ENCODE results near the gene OAS1. TPM values are rescaled to one million over a fixed set of nuclear protein-coding genes. Genes with fewer than 3 reads are reported as not detected.
A peak's percentile ranks its signal among the peaks of the same experiment; 100 is the strongest.

Gene OAS1
- total RNA-seq, 1 donor from 2014 or later: 19.1 TPM

- Mint-ChIP-seq H3K4me1 (ENCODE audit: unreplicated experiment) (no peaks in the 10 kb centered on the region), H3K9me3 (peaks cover 6% of the 10 kb centered on the region), H3K27ac (no peak overlapping the region), H3K27me3 (peaks cover 50% of the 10 kb centered on the region), H3K4me3 (no peak overlapping the region), H3K36me3 (no peaks in the 10 kb centered on the region)
- TF ChIP-seq CTCF (conservative IDR thresholded peaks at IDR 0.05): no peak
- DNase-seq (ENCODE audit: extremely low spot score, unreplicated experiment): no peak
Observed at GRCh38 chr12:112885236-112885635, 21.5 kb upstream of the OAS1 start.

DNA sequence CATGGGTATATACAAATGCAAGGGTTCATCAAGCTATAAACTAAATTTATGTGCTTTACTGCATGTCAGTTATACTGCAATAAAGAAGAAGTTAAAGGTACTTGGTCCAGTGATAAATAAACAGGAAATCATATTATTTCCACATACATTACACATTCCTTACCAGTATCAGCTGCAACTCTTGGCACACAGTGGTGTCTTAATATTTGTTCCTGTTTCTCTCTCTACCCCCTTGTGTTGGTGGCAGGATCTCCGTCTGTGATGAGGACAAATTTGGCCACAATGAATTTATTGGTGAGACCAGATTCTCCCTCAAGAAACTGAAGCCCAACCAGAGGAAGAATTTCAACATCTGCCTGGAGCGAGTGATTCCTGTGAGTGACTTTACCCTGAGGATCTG is 19.2 kb upstream of the OAS1 start:
- DNase-seq (ENCODE audit: extremely low spot score, unreplicated experiment): no peak
- H3K36me3 Mint-ChIP-seq: no peaks in the 10 kb centered on the region
- TF ChIP-seq CTCF (conservative IDR thresholded peaks at IDR 0.05): no peak
- no peak overlapping the region for H3K27ac Mint-ChIP-seq
- H3K27me3 Mint-ChIP-seq: peaks cover 36% of the 10 kb centered on the region
- peaks cover 6% of the 10 kb centered on the region for H3K9me3 Mint-ChIP-seq
- no peak overlapping the region for H3K4me3 Mint-ChIP-seq
- H3K4me1 Mint-ChIP-seq (ENCODE audit: unreplicated experiment): no peaks in the 10 kb centered on the region

DNA sequence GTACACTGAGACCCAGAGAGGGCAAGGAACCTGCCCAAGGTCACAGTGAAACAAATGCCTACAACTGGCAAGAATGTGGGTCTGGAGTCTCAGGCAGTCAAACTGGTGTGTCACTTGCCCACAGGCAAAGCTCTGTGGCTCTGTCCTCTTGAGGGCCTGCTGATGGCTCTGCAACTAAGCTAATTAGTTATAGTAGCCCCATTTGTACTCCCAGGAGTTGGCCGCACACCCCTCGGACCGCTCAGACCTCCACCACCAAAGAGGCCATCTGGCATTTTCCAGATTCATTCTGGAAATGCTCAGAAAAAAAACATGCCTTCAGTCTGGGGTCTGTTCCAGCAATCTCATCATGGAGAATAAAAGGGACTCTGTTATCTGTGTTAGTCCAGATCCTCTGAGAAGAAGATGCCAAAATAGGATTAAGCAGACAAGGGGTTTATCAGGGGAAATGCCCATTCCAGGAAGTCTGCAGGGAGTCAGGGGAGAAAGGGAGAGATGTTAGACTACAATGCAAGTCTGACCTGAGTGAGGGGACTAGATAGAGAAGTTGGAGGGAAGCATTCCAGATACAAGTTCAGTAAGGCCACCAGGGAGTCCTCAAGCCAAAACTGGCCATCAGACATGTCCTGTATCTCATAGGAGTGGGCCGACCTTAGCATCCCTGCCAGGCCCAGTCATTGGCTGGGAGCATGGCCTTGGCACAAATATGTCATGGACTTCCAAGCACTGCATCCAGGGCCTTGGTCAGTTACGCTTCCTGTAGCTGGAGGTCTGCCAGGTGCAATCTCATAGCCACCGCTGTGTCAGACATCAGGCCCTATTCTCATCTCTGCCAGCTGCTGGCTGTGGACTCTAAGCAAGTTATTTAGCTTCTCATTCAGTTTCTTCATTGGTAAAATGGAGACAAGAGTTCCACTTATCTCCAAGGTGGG is 15.4 kb upstream of the OAS1 start:
- no peak for TF ChIP-seq CTCF (conservative IDR thresholded peaks at IDR 0.05)
- peaks cover 24% of the 10 kb centered on the region for H3K27me3 Mint-ChIP-seq
- no peak overlapping the region for H3K4me3 Mint-ChIP-seq
- H3K4me1 Mint-ChIP-seq (ENCODE audit: unreplicated experiment): no peaks in the 10 kb centered on the region
- no peak overlapping the region for H3K27ac Mint-ChIP-seq
- H3K36me3 Mint-ChIP-seq: no peaks in the 10 kb centered on the region
- peak; percentile 55 for DNase-seq (ENCODE audit: extremely low spot score, unreplicated experiment)
- no peaks in the 10 kb centered on the region for H3K9me3 Mint-ChIP-seq

- Mint-ChIP-seq H3K27me3 (peaks cover 37% of the 10 kb centered on the region), H3K9me3 (no peaks in the 10 kb centered on the region), H3K27ac (no peak overlapping the region), H3K4me1 (ENCODE audit: unreplicated experiment) (no peaks in the 10 kb centered on the region), H3K4me3 (no peak overlapping the region), H3K36me3 (no peaks in the 10 kb centered on the region)
- peak; percentile 11 for DNase-seq (ENCODE audit: extremely low spot score, unreplicated experiment)
- no peak for TF ChIP-seq CTCF (conservative IDR thresholded peaks at IDR 0.05)
Observed at GRCh38 chr12:112892856-112893255, 13.9 kb upstream of the OAS1 start.

DNA sequence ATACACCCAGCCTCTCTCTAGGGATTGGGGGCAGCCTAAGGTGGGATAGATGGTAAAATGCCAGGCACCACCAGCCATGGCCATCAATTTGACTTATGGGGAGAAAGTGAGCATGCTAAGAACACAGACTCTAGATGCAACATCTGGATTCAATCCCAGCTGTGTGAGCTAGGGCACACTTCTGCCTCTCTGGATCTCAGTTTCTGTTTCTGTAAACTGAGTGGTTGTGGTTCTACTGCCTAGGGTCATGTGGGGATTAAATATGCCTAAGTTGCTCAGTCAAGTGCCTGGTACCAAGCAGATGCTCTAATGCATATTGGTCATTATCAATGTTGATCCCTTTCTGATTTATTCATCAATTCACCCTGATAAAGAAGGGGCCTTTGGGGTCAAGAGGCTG is 12.6 kb upstream of the OAS1 start:
- no peaks in the 10 kb centered on the region for H3K4me1 Mint-ChIP-seq (ENCODE audit: unreplicated experiment)
- H3K4me3 Mint-ChIP-seq: no peak overlapping the region
- TF ChIP-seq CTCF (conservative IDR thresholded peaks at IDR 0.05): no peak
- no peak overlapping the region for H3K27ac Mint-ChIP-seq
- no peaks in the 10 kb centered on the region for H3K9me3 Mint-ChIP-seq
- no peaks in the 10 kb centered on the region for H3K36me3 Mint-ChIP-seq
- peaks cover 48% of the 10 kb centered on the region for H3K27me3 Mint-ChIP-seq
- DNase-seq (ENCODE audit: extremely low spot score, unreplicated experiment): no peak

Data from type B pancreatic cell (in vitro differentiated cells).